T-helper 2 cell treated with Interferon-gamma antibody and Interleukin-4, amounts not matched to agents 100 ng/mL and 5 ng/mL, for 36 hours (primary cell): ENCODE data around the gene RTF1. TPM values are rescaled to one million over a fixed set of nuclear protein-coding genes. Genes with fewer than 3 reads are reported as not detected.

Source experiments
- intact Hi-C: fragments of 100-400 bp; cut with micrococcal nuclease; formaldehyde crosslinking; loops from one replicate; pipeline ENCODE4 v1.15.1; 2023
- total RNA-seq: library from RNA; stranded (reverse); gene quantifications from 2 replicates; pipeline ENCODE4 v1.2.3, GENCODE V29; 2022

The RTF1 gene
- total RNA-seq, 1 donor from 2014 or later, result 37.2 TPM

DNA sequence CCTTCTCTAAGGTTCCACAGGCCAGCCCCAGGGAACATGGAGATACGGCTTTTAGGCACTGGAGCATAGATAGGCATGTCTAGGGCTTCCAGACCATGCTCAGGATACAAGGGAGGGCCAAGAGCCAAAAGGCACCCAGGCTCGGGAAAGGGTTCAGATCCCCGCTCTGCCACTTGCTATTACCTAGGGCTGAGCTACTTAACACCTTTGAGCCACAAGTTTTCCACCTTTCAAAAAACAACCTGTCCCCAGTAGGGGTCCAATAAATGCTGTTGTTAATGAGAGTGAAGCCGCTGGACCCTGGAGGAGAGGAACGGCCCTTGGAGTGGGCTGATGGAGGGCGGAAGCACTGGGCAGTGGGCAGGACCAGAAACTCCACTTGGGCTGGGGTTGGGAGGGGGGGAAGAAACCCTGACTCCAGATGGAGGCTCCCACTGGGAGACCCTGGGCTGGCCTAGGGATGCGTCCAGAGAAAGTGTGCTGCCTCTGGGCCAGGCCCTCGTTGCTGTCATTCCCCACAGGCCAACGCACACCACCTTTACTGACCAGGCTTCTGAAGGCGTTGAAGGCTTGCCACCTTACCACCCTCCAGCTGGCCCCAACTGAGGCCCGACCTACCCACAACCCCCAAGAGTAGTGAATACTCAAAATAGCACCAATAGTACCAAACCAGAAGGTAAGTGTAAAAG, 68.2 kb downstream of the RTF1 start:
- intact Hi-C loops, result no loop called here

GRCh38 chr15:41486286-41486685, 69.4 kb downstream of the RTF1 start:
- intact Hi-C loops, result no loop called here

DNA sequence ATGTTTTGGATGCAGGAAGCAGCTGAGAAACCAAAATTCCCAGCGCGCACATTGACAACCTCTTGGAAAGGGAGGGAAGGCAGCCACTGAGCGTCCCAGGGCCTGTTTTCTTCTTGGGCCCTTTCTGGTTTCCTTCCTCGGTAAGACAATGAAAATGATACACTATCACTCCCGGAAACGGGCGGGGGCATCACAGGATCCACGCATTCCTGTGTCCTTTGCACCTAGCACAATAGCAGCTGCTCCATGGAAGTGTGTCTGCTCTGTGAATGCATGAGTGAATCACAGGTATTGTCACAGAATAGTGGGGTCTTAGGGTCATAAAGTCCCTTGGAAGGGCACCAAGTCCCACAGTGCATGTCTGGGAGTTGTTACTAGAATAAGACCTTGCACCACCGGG, 70.5 kb downstream of the RTF1 start:
- intact Hi-C loops, result no loop called here

DNA sequence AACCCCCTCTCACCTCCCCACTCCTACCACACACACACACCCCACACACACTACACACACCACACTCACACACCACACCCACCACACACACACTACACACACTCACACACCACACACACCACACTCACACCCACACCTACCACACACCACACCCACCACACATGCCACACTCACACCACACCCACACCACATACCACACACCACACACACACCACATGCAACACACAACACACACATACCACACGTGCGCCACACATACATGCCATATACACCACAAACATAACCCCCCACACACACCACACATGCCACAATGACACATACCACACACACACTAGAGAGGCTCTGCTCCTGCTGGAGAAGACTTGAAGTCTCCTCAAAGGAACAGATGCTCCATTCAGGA, 70.9 kb downstream of the RTF1 start:
- intact Hi-C loops, result no loop called here

DNA sequence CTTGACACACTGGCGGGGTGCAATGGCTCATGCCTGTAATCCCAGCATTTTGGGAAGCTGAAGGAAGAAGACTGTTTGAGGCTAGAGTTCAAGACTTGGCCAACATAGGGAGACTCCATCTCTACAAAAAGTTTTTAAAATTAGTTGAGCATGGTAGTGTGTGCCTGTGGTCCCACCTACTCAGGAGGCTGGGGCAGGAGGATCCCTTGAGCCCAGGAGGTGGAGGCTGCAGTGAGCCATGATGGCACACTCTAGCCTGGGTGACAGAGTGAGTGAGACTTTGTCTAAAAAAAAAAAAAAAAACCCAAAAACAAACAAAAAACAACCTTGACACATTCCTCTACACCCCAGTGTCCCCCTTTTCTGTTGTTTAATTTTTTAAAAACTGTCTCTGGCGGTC, 72.7 kb downstream of the RTF1 start:
- intact Hi-C loops, result loop anchor here (5.0 kb wide), 1 partner anchor 68 kb away; the partner anchor contains the start of gene TYRO3

- intact Hi-C loops, result loop anchor here (5.0 kb wide), 1 partner anchor 67 kb away; the partner anchor contains the start of gene TYRO3
These were observed 73.5 kb downstream of the RTF1 start for GRCh38 chr15:41490355-41490754.

GRCh38 chr15:41491889-41492288, 75.0 kb downstream of the RTF1 start:
- intact Hi-C loops, result loop anchor here (5.0 kb wide), 1 partner anchor 65 kb away; the partner anchor contains the start of gene TYRO3

GRCh38 chr15:41492597-41493204, 75.8 kb downstream of the RTF1 start:
- intact Hi-C loops, result loop anchor here (5.0 kb wide), 1 partner anchor 65 kb away; the partner anchor contains the start of gene TYRO3

GRCh38 chr15:41493205-41493901, 76.5 kb downstream of the RTF1 start, which contains the start of gene ITPKA:
TSS of gene ITPKA (plus strand) at chr15:41493874. CDS start at chr15:41493928, 54 bp downstream.
- intact Hi-C loops, result loop anchor here (5.0 kb wide), 1 partner anchor 64 kb away; the partner anchor contains the start of gene TYRO3

DNA sequence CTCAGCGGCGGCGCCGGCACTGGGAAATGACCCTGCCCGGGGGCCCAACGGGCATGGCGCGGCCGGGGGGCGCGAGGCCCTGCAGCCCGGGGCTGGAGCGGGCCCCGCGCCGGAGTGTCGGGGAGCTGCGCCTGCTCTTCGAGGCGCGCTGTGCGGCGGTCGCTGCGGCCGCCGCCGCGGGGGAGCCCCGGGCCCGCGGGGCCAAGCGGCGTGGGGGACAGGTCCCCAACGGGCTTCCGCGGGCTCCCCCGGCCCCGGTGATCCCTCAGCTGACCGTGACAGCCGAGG, 77.0 kb downstream of the RTF1 start:
- intact Hi-C loops, result loop anchor here (5.0 kb wide), 1 partner anchor 63 kb away; the partner anchor contains the start of gene TYRO3

DNA sequence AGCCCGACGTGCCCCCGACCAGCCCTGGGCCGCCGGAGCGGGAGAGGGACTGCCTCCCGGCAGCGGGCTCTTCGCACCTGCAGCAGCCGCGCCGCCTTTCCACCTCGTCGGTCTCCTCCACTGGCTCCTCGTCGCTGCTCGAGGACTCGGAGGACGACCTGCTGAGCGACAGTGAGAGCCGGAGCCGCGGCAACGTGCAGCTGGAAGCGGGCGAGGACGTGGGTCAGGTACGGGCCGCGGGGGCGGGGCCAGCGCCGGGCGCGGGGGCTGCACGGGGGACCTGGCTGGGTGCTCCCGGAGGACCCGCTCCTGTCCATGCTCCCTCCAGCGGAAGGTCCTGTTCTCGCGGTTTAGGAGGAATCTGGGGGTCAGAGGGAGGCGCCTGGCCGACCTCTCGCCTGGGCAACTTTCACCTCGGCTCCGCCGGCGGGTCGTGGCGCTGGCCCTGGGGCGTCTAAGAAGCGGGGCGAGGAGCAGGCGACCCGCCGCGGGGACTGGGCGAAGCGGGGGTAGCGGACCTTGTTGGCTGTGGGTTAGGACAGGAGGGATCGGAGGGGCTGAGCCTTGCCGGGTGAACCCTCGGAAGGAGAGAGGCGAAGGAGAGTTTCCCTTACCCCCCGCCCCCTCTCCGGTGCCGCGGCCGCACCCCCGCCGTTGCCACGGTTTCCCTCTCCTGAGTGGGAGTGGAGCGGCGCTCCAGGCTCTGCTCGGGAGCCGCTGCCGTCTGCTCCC, 77.5 kb downstream of the RTF1 start:
- intact Hi-C loops, result loop anchor here (5.0 kb wide), 1 partner anchor 63 kb away; the partner anchor contains the start of gene TYRO3

- intact Hi-C loops, result loop anchor here (5.0 kb wide), 1 partner anchor 62 kb away; the partner anchor contains the start of gene TYRO3
These were observed 78.2 kb downstream of the RTF1 start for GRCh38 chr15:41494922-41495735.

DNA sequence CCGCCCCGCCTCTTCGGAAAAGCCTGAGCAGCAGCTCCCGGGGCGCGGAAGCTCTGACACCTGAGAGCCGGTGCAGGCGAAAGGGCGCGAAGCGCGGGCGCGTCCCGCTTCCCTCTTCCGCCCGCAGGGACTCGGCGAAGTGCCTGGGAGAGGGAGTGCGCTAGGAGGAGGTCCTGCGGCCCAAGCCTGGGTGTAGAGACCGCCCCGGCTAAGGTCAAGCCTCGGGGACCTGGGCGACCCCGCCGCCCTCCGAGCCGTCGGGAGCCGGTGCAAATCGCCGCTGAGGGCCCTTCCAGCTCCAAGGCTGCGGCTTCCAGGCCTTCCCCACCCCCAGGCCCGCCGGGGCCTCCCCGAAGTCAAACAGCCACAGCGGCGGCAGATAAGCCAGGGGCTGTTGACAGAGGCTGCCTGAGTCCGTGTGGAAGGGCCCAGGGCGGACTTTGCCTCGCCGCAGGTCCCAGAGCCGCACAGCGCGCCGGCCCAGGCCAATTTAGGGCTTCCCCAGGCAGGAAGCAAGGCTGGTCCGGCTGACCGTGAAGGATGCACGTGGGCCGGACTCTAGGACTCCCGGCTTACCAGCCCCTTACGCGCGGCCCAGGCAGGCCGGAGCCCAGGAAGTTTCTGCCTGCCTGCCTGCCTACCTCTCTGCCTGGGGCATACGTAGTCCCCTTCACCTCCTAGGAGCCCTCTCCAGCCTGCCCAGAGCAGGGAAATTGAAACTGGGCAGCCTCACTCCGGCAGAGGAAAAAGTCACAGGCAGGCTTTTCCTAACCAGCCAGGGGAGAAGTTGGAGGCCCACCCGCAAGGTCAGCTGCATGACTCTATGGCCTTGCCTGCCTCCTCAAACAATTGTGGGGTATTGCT, 79.1 kb downstream of the RTF1 start:
- intact Hi-C loops, result no loop called here

- intact Hi-C loops, result no loop called here
These were observed 81.8 kb downstream of the RTF1 start for GRCh38 chr15:41498657-41499056.

- intact Hi-C loops, result no loop called here
These were observed 82.4 kb downstream of the RTF1 start for GRCh38 chr15:41499109-41499851.

DNA sequence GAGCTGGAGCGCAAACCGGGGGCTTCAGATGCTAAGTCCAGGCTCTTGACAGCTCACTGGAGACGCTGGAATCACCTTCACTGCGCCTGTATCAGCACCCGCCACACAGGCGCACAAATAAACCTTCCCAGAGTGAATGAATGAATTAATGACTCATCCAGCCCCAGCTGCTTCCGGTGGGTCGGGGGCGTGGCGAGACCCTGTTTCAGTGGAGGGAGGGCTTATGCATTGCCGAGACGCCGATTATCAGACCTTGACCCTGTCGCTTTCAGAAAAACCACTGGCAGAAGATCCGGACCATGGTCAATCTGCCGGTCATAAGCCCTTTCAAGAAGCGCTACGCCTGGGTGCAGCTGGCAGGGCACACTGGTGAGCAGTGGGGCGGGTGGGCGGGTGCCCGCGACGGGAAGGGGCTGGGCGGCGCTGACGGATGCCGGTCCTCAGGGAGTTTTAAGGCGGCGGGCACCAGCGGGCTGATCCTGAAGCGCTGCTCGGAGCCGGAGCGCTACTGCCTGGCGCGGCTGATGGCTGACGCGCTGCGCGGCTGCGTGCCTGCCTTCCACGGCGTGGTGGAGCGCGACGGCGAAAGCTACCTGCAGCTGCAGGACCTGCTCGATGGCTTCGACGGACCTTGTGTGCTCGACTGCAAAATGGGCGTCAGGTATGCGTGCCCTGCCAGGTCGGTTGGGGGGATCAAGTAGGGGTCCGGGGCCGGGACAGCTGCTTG, 84.5 kb downstream of the RTF1 start:
- intact Hi-C loops, result no loop called here

- intact Hi-C loops, result no loop called here
These were observed 85.3 kb downstream of the RTF1 start for GRCh38 chr15:41501931-41502794.
